HG03520 (cell line): ENCODE results near the gene COL10A1.
"Not testable (repeated sequence)": the region's sequence is repeated elsewhere in the genome, so short reads cannot be mapped to it uniquely, and the experiment has no call there.

Experiments
- ATAC-seq: cut with Tn5 transposase; IDR thresholded peaks from one replicate; pipeline ENCODE4 v1.9.1; 2021; ENCODE audit warnings: mild to moderate bottlenecking, moderate library complexity; ENCODE audit not compliant: unreplicated experiment

COL10A1 gene

DNA sequence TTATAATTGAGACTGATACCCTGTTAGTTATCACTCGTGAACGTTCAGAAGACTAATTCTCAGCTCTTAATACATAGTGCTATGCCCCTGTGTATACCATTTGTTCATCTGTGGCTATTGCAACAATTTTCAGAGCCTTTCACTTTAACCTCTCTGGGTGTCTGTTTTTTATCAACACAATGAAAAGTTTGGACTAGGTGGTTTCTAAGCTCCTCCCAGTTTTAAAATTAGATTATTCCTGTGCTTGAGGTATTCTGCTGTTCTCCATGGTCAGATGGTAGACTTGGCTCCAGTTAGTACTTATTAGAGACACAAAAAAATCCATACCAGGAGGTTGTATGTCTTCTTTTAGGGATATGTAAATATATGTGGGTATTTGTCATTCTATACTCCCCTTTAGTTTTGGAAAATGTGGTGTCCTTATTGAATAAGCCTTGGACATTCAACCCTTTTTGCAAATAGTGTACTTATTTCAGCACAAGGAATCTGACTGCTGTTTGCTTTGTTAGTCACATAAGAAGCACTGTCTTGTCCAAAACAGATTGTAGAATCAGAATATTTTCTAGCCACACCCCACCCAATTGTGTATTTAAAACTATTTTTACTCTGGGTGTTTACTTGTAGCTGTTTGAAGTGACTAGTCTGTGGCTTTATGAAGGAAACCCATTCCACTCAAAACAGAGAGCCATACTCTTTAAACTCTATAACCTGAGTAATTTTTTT lies 2.0 kb upstream of the COL10A1 start:
- ATAC-seq, result no peak

DNA sequence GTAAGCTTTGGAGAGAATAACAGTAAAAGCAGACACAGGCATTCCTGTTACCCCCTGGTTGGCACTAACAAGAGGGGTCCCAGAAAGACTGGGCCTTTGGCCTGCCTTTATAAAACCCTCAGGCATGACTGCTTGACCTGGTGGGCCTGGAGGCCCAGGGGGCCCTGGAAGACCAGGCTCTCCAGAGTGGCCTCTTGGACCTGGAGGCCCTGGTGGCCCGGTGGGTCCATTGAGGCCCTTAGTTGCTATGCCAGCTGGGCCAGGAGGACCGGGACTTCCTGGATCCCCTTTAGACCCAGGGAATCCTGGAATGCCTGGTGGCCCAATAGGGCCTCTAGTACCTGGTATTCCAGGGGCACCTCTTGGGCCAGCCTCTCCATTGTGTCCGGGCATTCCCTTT lies 5.5 kb downstream of the COL10A1 start:
- ATAC-seq, result no peak

DNA sequence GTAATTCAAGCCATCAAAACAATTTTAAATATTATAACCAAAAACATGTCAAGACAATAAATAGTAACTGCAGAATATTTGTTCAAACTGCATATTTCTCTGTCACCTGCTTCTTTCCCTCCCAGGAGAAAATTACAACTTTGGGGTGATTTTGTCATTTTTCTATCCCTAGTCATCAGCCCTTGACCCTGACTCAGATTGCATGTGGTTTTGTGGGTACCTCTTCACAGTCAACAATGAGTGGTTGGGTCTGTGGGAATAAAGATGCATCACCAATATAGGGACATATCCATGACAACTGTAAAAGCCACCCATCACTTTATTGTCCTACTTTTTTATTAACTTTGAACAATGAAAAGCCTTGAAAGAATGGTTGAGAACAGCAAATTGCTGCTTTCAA lies 7.3 kb downstream of the COL10A1 start:
- ATAC-seq, result no peak

DNA sequence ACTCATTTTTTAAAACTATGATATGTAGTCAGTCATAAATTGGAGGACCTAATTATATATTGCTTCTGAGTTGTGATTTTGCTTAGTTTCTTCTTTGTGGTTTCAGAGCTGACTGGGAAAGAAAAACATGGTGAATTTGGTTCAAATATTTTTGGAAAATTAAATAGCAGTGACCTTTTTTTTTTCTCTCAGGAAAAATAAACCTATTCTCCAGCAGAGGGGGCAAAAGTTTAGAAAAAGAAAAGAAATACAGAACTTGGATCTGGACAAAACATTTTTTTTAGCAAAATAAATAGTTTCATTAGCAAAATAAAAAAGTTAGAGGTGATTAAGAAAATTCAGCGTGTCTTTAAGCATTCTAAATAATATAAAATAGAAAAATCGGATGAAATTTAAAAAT lies 10.2 kb downstream of the COL10A1 start:
- no peak for ATAC-seq

DNA sequence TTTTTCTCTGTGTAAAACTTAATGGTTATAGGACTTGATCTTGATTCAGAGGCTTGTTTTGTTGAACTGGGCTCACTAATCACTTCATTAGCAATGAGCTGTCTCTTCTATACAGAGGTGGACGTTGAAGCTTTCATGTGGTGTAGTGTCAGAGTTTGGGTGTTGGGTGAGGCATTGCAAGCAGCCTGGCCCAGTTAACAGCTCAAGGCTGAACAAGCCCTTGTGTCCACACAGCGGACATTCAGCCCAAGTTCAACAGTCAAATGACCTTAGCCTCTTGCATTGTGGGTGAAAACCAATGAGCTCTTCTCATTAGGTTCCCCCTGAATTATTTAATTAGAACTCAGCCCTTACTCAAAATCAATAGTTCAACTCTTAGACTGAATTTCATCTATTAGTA lies 12.5 kb downstream of the COL10A1 start:
- no peak for ATAC-seq

DNA sequence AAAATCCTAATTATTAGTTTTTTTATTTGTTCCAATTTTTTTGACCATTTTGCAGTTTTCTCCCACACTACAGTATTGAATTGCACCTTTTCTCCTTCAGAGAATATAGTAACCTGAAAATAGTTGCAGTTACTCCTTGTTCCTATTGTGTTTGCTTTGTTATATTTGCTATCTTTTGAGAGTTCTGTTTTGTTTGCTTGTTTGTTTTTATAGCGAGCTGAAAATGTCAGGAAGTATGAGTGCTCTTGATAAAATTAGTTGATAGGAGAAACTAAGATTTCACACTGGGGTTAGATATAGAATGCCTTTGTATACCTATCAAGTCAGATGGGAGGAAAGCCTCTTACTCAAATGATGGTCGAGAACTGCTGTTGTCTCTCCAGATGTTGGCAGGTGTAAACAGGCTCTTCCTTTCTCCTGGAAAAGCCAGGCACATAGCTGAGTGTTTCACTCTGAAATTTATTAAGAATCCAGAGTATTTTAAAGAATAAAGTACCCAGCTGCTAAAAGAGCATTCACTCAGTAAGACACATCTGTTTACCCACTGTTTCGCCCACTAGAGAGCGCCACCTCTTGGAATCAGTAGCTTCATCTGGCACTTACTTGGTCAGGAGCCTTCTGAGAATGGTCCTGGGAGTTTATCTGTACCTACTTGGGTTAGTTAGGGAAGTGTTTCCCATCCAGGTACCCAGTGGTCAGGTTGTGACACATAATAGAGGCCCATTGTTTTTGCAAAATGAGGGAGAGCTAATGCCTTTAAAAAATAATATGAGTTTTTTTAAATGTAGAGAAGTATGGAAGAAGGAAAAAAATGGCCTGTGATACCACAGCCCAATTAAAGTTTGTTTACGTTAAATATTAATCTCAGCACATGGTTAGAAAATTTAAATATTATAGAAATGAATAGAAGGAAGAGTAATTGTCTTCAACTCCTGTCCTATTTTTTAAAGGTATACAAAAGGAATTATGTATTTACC lies 14.1 kb downstream of the COL10A1 start:
- peak; percentile 64 for ATAC-seq

DNA sequence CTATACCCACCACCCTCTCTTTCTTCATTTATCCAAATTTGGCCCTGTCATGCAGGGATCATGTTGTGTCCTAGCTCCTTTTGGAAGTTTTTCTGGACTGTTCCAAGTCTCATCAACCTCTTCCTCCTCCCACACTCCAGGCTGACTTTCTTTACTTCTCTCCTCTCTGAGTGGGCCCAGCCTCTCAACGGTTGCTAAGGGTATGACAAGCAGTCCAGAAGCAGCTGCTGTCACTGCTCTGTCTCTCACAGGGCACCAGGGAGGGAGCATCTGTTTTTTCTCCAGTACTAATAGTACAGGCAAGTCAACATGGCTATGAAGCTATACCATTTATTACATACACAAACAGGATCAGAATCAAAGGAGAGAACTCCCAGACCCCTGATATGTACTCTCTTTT lies 17.1 kb downstream of the COL10A1 start:
- ATAC-seq, result no peak

DNA sequence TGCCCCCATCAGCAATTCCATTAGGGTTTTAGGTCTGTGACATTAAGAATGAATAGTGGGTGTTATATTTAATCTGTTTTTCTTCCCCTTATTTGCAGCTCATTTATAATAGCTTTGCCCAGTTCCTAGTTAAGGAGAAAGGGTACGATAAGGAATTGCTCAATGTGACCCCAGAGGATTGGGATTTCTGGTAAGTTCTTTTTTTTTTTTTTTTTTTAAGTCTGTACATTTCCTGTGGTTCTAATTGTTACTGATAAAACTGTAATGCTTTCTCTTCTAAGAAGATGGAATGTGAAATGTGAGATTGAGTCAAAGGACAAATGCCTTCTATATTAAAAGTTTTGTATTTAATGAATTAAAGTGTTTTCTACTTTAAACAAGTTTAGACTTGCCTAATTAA lies 19.8 kb downstream of the COL10A1 start:
- no peak for ATAC-seq

DNA sequence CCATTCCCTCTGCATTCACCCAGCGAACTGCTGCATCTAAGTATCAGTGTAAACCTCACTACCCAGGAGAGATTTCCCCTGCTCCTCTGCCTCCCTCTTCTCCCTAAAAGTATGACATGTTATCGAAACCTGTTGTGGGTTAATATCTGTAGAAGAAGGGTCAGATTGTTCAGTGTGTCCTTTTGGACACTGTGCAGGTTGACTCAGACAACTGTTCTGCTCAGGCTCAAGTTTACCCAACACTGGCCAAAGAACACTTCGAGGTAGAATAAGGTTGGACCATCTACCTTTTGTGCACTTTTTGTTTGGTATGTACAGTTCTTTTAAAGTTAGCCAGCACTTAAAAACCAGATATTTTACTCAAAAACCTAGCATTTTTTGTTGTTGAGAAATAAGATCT lies 20.7 kb downstream of the COL10A1 start:
- no peak for ATAC-seq

DNA sequence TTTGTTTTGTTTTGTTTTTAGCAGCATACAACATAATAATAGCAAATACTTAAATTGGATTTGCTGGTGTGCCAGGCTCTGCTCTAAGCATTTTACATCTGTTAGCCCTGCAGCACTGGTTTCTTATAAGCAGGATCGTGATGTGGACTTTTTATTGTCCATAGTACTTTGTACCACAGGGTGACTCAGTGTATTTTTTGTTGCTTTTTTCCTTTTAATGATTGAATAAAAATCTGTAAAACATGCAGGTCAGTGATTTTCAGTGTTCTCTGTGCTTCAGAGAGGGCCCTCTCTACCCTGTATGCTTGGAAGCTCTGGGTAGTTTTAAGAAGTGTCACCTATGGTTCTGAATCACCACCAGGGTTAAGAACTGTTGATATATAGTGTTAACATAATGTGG lies 21.3 kb downstream of the COL10A1 start:
- ATAC-seq, result no peak

DNA sequence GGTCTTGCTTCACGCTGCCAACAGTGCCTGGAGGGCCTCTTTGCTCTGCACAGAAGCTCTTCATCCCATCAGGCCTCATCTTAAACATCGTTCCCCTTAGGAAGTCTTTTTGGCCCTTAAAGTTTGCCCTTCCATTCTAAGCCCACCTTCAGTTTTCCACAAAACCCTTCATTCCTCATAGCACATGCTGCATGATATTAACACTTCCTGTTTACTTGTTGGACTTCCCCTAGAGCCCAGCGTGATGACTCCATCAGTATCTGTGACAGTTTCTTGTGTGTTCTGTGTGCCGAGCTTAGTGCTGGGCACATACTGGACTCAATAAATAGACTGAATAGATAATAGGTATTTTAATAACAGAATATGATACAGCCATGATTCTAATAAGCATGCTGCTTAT lies 23.1 kb downstream of the COL10A1 start:
- no peak for ATAC-seq

DNA sequence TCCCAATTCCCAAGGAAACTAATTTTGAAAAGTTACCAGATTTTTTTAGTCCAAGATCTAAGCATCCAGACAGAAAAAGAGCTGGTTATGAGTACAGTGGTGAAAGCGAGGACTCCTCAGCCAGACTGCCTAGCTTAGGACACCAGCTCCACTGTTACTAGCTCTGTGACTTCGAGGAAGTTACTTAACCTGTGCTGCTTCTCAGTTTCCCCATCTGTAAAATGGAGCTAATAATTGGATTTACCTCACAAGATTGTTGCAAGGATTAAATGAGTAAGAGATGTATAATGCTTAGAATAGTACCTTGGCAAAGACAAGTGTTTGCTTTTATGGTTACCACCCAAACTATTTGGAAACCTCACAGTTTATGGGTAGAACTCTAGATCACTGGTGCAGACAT lies 24.1 kb downstream of the COL10A1 start:
- no peak for ATAC-seq

DNA sequence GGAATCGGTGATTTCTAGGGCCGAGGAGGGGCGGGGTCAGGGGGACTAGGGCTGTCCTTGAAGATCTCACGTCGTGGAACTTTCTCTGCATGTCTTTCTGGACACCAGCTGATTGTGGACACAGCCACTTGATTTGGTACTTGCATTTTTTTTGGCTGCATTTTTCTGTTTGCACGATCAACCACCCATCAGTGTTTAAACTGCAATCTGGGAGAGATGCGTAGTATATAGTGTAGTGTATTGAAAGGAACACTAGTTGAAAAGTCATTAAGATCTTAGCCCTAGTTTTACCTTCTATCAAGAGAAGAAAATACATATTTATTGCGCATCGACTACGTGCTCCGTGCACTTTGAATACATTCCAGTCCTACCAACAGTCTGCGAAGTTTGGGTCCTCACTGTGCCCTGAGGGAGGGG lies 24.6 kb downstream of the COL10A1 start:
- ATAC-seq, result no peak

DNA sequence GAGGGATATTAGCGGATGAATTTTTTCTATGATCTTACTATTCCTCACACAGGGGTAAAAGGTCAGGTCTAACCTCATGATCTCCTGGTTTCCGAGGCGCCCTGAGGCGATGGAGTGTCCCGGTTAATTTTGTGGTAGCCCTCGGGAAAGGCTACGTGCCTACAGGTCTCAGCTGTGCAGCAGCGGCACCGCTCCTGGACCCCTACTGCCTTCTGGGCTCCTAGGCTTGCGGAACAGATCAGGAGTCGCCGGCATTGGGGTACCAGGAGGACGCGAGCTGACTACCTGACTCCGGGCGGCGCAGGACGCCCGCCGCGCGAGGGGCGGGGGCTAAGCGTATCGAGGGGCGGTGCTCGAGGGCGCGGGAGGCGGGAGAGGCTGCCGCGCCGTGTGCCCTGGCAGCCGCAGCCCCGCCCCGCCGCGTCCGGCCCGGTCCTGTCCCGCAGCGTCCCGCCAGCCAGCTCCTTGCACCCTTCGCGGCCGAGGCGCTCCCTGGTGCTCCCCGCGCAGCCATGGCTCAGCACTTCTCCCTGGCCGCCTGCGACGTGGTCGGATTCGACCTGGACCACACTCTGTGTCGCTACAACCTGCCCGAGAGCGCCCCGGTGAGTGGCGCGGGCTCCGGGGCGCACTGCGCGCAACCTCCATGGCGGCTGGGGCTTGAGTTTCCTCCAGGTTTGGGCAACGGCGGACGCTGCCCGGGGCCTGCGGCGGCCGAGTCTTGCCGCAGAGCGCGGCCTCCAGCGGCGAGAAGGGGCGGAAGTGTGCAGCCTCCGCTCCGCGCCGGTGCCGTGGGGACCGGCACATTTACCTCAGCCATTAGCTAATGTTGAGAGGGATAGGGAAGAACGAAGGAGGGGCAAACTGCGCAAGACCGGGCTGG lies 25.3 kb downstream of the COL10A1 start, which contains the start of gene NT5DC1:
NT5DC1 (plus strand) TSS at position 435 of the 883 bp plus-strand sequence; CDS start at position 513, 78 bp downstream.
- peak; percentile 84 for ATAC-seq

DNA sequence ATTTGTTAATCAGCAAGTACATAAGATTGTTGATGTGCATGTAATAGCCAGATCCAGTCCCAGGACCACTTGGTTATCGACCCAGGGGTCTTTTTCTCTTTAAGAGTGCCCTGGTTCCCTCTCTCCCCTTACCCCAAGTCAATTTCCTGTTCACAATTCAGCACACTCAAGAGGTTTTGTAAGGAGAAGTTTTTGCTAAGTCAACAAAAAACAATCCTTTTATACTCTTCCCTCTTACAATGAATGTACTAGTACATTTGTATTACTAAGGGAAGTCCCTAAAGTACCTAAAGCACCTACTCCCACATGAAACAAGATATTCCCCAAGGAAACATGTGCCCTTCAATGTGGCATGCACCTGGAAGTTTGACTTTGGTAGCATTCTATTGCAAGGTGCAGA lies 26.9 kb downstream of the COL10A1 start:
- no peak for ATAC-seq

DNA sequence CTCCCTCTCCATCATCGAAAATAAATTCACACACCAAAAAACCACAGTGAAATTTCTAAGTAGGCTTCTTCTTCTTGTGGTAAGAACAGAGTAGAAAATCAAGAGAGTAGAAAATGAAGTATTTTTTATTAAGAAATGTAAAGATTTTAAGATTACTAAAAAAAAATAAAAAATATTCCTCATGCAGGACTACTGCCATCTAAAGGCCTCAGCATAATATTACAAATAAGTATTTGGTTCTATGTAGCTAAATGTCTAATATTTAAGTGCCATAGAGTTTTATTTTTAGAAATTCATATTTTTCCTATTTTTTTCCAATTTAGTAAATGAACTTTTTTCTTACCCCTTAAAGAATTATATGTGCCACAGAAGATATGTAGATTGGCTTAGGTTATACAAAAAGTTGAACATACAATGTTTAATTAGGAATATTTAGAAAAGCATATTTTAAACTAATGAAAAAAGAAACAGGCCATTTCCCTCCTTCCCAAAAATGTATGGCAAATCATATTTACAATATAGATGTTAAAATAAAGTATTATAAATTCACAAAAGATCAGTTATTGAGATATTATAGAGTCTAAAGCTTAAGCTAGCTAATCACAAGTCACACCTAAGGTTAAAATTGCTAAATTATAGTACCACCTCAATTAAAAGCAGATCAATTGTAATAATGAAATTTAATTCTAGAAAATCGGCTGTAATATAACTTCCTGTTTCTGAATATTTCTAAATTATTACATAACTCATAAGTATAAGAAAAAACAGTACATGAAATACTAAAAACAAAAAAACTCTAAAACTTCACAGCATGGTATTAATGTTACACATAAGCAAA lies 28.7 kb downstream of the COL10A1 start:
- ATAC-seq, result no peak

DNA sequence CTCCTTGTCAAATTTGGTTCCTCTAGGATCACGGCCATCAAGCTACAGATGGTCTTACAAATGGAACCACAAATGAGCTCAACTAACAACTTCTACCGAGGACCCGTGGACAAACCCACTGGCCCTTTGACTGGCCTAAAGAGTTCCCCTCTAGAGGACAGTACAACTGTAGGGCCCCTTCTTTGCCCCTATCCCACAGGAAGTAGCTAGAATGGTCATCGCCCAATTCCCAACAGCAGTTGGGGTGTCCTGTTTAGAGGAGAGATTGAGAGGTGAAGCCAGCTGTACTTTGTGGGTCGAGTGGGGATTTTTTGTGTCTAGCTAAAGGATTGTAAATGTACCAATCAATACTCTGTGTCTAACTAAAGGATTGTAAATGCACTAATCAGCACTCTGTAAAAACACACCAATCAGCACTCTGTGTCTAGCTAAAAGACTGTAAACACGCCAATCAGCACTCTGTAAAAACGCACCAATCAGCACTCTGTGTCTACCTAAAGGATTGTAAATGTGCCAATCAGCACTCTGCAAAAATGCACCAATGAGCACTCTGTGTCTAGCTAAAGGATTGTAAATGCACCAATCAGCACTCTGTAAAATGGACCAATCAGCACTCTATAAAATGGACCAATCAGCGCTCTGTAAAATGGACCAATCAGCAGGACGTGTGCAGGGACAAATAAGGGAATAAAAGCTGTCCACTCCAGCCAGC lies 29.7 kb downstream of the COL10A1 start:
- ATAC-seq, result not testable (repeated sequence)

DNA sequence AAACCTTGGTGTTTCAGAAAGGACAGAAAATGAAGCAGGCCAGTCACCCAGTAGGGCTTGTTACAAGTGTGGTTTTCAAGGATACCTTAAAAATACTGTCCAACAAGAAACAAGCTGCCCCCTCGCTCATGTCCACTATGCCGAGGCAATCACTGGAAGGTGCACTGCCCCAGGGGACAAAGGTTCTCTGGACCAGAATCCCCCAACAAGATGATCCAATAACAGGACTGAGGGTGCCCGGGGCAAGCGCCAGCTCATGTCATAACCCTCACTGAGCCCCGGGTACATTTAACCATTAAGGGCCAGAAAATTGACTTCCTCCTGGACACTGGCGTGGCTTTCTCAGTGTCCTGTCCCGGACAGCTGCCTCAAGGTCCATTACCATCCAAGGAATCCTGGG lies 31.9 kb downstream of the COL10A1 start:
- no peak for ATAC-seq

DNA sequence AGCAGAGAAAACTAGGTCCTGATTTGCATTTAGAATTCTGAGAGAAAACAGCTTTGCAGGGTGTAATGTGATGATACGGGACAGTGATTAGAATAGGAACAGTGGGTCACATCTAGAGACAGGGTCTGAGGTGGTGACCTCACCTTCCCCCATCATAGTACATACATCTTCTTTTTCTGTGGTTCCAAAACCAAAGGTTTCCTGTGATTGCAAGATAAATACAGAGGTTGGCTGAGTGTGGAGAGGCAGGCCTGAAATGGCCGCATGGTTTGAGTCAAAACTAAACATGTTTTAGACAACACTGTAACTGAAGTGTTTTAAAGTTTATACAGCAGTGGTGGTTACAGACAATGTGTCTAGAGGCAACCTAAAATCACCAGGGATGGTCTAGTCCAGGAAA lies 35.7 kb downstream of the COL10A1 start:
- ATAC-seq, result peak; percentile 63
